Keratinocyte (primary cell): Measurements from ENCODE around the gene HOXD8. TPM values are rescaled to one million over a fixed set of nuclear protein-coding genes. Genes with fewer than 3 reads are reported as not detected.

Experiments
- DNase-seq: peaks from one replicate; pipeline ENCODE4 v3.0.0-alpha.2; 2011; ENCODE audit warnings: low read depth, missing footprints, low spot score
- FAIRE-seq: peaks from 2 replicates; lab custom pipeline; 2011; peaks lifted over from hg19 to GRCh38; lab: Jason Lieb, UNC
- H2AFZ ChIP-seq: 2 replicates; pipeline ENCODE4 v1.6.0; 2012; ENCODE audit warnings: low read length, control low read depth, inconsistent platforms; ENCODE audit not compliant: control insufficient read depth
- H3K27ac ChIP-seq: 2 replicates; pipeline ENCODE4 v1.5.1; 2011; ENCODE audit warnings: low read length; ENCODE audit not compliant: control insufficient read depth, insufficient read depth
- H3K27me3 ChIP-seq: 3 replicates; pipeline ENCODE4 v1.6.0; 2011; ENCODE audit warnings: low read length; ENCODE audit not compliant: control insufficient read depth, insufficient read depth; ENCODE audit errors: extremely low read depth
- H3K36me3 ChIP-seq, 2 experiments: 2 replicates in 1 of 2; 3 replicates in 1 of 2; pipeline ENCODE4 v1.5.1; 2011; ENCODE audit warnings: low read length in 2 of 2, mild to moderate bottlenecking in 1 of 2; ENCODE audit not compliant: control insufficient read depth in 2 of 2, insufficient read depth in 2 of 2; ENCODE audit errors: extremely low read depth in 1 of 2
- H3K4me1 ChIP-seq: 3 replicates; pipeline ENCODE4 v1.5.1; 2011; ENCODE audit warnings: low read length; ENCODE audit not compliant: control insufficient read depth, insufficient read depth; ENCODE audit errors: extremely low read depth
- H3K4me2 ChIP-seq: 3 replicates; pipeline ENCODE4 v1.6.0; 2011; ENCODE audit warnings: low read depth, low read length; ENCODE audit not compliant: control insufficient read depth, insufficient read depth; ENCODE audit errors: extremely low read depth
- H3K4me3 ChIP-seq, 3 experiments: fragments of 200-600 bp in 1 of 3; sonication (generic) in 1 of 3; 2 replicates in 2 of 3; 3 replicates in 1 of 3; pipeline ENCODE4 v1.5.1; 2011 to 2016; ENCODE audit warnings: low read length in 3 of 3, mild to moderate bottlenecking in 3 of 3, control low read depth in 2 of 3, inconsistent platforms in 1 of 3, low read depth in 1 of 3, mixed read lengths in 1 of 3, mixed run types in 1 of 3, moderate library complexity in 1 of 3; ENCODE audit not compliant: control insufficient read depth in 2 of 3, insufficient read depth in 2 of 3; ENCODE audit errors: extremely low read depth in 1 of 3
- H3K79me2 ChIP-seq: 2 replicates; pipeline ENCODE4 v1.6.0; 2012; ENCODE audit warnings: low read length; ENCODE audit not compliant: control insufficient read depth, insufficient read depth
- H3K9ac ChIP-seq: 3 replicates; pipeline ENCODE4 v1.6.0; 2011; ENCODE audit warnings: low read length; ENCODE audit not compliant: control insufficient read depth, insufficient read depth; ENCODE audit errors: extremely low read depth
- H3K9me1 ChIP-seq: 3 replicates; pipeline ENCODE4 v1.6.0; 2011; ENCODE audit warnings: low read length; ENCODE audit not compliant: control insufficient read depth, insufficient read depth; ENCODE audit errors: extremely low read depth
- H3K9me3 ChIP-seq: 2 replicates; pipeline ENCODE4 v1.5.1; 2012; ENCODE audit warnings: low read depth, low read length; ENCODE audit not compliant: control insufficient read depth
- H4K20me1 ChIP-seq: 3 replicates; pipeline ENCODE4 v1.6.0; 2011; ENCODE audit warnings: low read length; ENCODE audit not compliant: control insufficient read depth, insufficient read depth; ENCODE audit errors: extremely low read depth
- EZH2 ChIP-seq: IDR thresholded peaks from one replicate; pipeline ENCODE4 v1.6.1; 2012; ENCODE audit warnings: inconsistent platforms, mild to moderate bottlenecking, low read length, moderate library complexity
- dilution Hi-C: fragments of 300-500 bp; cut with MboI; formaldehyde crosslinking; loops from one replicate; pipeline ENCODE4 v1.7.0; 2020; ENCODE audit warnings: low sequenced_read_pairs; ENCODE audit not compliant: extremely low pct_ligation_motif_present
- polyA plus RNA-seq, 5 experiments: library from polyadenylated mRNA; depleted of rRNA in 3 of 5; stranded (reverse) in 3 of 5; stranded (forward) in 1 of 5; unstranded in 1 of 5; fragments of >200 nt; gene quantifications; 1 replicate in 1 of 5; 2 replicates in 3 of 5; 3 replicates in 1 of 5; pipeline versions ENCODE4 v1.2.1 to v1.2.3, GENCODE V29; 2011 to 2012; ENCODE audit warnings: missing spikeins in 2 of 5, low read depth in 1 of 5, low replicate concordance in 1 of 5
- TF ChIP-seq, protein P1 (sequence below), 3 experiments: IDR thresholded peaks in 1 of 3; conservative IDR thresholded peaks in 1 of 3; optimal IDR thresholded peaks in 1 of 3; 2 replicates in 2 of 3; 3 replicates in 1 of 3; pipeline versions ENCODE3 to v1.5.1; 2011; ENCODE audit warnings: low read length in 3 of 3, mild to moderate bottlenecking in 3 of 3, moderate library complexity in 2 of 3, control low read depth in 1 of 3, inconsistent platforms in 1 of 3; ENCODE audit not compliant: insufficient read depth in 2 of 3; ENCODE audit errors: extremely low read depth in 1 of 3

The HOXD8 gene
- polyA plus RNA-seq, 1 donor (not counting 4 experiments of a cell fraction or from before 2014, with no cell fraction given), result not detected

DNA sequence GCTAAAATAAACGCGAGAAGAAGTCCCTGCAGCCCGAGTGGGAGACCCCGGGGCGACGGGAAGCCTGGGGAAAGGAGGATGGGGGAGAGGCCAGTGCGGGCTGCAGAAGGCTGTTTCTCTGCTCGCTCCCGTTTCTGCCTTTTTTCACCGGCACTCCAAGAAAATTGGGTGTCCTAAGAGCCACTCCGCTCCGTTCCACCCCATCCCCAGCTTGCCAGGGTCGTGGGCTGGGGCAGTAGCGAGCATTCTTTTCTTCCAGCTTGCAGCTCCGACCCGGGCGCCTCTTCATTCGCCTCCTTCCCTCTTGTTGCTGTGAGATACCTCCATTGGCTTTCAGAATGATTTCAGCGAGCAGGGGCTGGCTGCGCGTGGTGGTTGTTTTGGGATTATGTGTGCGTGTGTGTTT is 28.7 kb downstream of the HOXD8 start:
- H3K9ac ChIP-seq, result no peak overlapping the region
- FAIRE-seq, result no peak
- no peaks in the 10 kb centered on the region for H3K79me2 ChIP-seq
- no peak overlapping the region for H3K4me3 ChIP-seq
- H2AFZ ChIP-seq, result no peak overlapping the region
- no peaks in the 10 kb centered on the region for H3K9me3 ChIP-seq
- H3K36me3 ChIP-seq, result no peaks in the 10 kb centered on the region
- dilution Hi-C loops, result loop anchor here (25.0 kb wide), 1 partner anchor 479 kb away; no protein-coding TSS in a partner anchor
- H3K4me1 ChIP-seq, result no peaks in the 10 kb centered on the region
- H3K9me1 ChIP-seq, result no peaks in the 10 kb centered on the region
- no peak overlapping the region for H3K27ac ChIP-seq
- no peaks in the 10 kb centered on the region for H4K20me1 ChIP-seq
- H3K4me2 ChIP-seq, result no peak overlapping the region
- DNase-seq, result no peak
- TF ChIP-seq EZH2, result peak; percentile 86
- TF ChIP-seq, protein P1, sequence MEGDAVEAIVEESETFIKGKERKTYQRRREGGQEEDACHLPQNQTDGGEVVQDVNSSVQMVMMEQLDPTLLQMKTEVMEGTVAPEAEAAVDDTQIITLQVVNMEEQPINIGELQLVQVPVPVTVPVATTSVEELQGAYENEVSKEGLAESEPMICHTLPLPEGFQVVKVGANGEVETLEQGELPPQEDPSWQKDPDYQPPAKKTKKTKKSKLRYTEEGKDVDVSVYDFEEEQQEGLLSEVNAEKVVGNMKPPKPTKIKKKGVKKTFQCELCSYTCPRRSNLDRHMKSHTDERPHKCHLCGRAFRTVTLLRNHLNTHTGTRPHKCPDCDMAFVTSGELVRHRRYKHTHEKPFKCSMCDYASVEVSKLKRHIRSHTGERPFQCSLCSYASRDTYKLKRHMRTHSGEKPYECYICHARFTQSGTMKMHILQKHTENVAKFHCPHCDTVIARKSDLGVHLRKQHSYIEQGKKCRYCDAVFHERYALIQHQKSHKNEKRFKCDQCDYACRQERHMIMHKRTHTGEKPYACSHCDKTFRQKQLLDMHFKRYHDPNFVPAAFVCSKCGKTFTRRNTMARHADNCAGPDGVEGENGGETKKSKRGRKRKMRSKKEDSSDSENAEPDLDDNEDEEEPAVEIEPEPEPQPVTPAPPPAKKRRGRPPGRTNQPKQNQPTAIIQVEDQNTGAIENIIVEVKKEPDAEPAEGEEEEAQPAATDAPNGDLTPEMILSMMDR (optimal IDR thresholded peaks at IDR 0.05 in 1 of 3, IDR thresholded peaks at IDR 0.05 in 1 of 3, conservative IDR thresholded peaks at IDR 0.05 in 1 of 3; ENCODE audit: extremely low read depth in 1 of 3, insufficient read depth in 2 of 3, low read length in 3 of 3), result no peak
- peaks cover 95% of the 10 kb centered on the region for H3K27me3 ChIP-seq

DNA sequence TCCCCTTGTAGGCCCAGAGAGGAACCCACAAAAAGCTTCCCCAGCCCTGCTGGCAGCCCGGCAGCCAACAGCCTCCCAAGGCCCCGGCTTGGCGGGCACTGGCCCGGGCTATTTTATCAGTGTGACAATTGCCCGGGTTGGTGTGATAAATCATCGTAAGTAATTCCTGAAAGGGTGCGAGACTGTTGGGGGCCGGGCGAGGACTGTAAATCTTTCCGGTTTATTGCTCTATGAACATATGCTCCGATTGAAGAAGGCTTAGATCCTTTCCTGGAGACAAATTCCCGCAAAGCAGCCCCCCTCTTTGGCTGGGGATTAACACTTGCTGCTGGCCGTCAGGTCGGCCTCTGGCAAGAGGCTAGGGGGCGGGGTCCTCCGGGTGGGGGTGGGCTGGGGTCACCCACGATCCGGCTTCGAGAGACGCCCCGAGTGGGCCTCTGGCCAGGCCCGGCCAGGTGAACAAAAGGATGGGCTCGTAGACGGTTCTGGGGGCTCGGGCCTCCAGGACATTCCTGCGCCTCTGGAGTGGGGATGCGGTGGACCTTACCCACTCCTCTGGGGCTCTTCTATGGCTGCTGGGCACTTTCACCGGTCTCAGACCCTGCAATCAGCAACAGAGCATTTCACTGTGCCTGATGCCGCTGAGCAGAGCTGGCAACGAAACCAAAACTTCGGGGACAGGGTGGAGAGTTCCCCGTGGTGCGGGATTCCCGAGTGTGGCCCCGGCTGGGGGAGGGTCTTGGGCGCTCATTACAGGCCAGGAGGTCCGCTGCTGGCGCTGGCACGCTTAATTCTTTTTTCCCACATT is 29.6 kb downstream of the HOXD8 start:
- Histone ChIP-seq H3K9me3 (no peaks in the 10 kb centered on the region), H3K9ac (no peak overlapping the region), H3K27me3 (peaks cover 97% of the 10 kb centered on the region), H3K79me2 (no peaks in the 10 kb centered on the region), H3K9me1 (no peaks in the 10 kb centered on the region), H4K20me1 (no peaks in the 10 kb centered on the region), H3K36me3 (no peaks in the 10 kb centered on the region), H3K4me2 (no peak overlapping the region), H3K27ac (no peak overlapping the region), H3K4me3 (no peak overlapping the region), H3K4me1 (no peaks in the 10 kb centered on the region), H2AFZ (no peak overlapping the region)
- peak; percentile 70 for TF ChIP-seq EZH2
- TF ChIP-seq, protein P1 (optimal IDR thresholded peaks at IDR 0.05 in 1 of 3, IDR thresholded peaks at IDR 0.05 in 1 of 3, conservative IDR thresholded peaks at IDR 0.05 in 1 of 3; ENCODE audit: extremely low read depth in 1 of 3, insufficient read depth in 2 of 3, low read length in 3 of 3), result no peak
- FAIRE-seq, result no peak
- no peak for DNase-seq
- dilution Hi-C loops, result loop anchor here (25.0 kb wide), 1 partner anchor 478 kb away; no protein-coding TSS in a partner anchor
